ENCODE data around the gene TDP2. TPM values are rescaled to one million over a fixed set of nuclear protein-coding genes. Genes with fewer than 3 reads are reported as not detected.

The TDP2 gene
- total and polyA plus RNA-seq, 2 donors (not counting 1 experiment from before 2014, with no cell fraction given), result 19.4 to 63.5 TPM

DNA sequence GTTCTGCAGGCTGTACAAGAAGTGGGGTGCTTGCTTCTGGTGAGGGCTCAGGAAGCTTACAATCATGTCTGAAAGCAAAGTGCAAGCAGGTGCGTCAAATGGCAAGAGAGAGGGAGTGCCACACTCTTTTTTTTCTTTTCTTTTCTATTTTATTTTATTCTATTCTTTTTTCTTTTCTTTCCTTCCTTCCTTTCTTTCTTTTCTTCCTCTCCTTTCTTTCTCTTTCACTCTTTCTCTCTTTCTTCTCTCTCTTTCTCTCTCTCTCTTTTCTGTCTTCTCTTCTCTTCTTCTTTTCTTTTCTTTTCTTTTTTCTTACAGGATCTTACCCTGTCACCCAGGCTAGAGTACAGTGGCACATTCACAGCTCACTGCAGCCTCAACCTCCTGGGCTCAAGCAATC lies 19.7 kb upstream of the TDP2 start:
- WGBS (ENCODE audit: insufficient coverage), result no CpG with 5 or more reads among the region's 1 CpG
- Histone ChIP-seq H3K9ac (ENCODE audit: low read length) (no peak overlapping the region), H2AFZ (ENCODE audit: insufficient read depth, low read depth, low read length, poor library complexity, severe bottlenecking) (no peak overlapping the region), H3K9me3 (ENCODE audit: control extremely low read depth in 1 of 3, control insufficient read depth in 2 of 3, insufficient read depth in 1 of 3, low read length in 2 of 3) (no peaks in the 10 kb centered on the region), H3K4me2 (replicated peaks; ENCODE audit: low read depth, low read length, poor library complexity, severe bottlenecking) (no peak overlapping the region), H3K27ac (ENCODE audit: low read length in 2 of 2) (no peak overlapping the region), H3K79me2 (ENCODE audit: control insufficient read depth, insufficient read depth, low read length) (peaks cover 5% of the 10 kb centered on the region), H3K4me1 (ENCODE audit: control insufficient read depth in 2 of 2, insufficient read depth in 2 of 2, low read length in 2 of 2) (no peaks in the 10 kb centered on the region), H3K36me3 (replicated peaks in 1 of 2; ENCODE audit: control extremely low read depth in 1 of 2, control insufficient read depth in 1 of 2, extremely low read depth in 1 of 2, insufficient read depth in 2 of 2, low read length in 1 of 2) (no peaks in the 10 kb centered on the region), H3K27me3 (replicated peaks in 1 of 4; ENCODE audit: control extremely low read depth in 1 of 4, control insufficient read depth in 3 of 4, insufficient read depth in 4 of 4, low read length in 3 of 4) (no peaks in the 10 kb centered on the region), H3K4me3 (ENCODE audit: control extremely low read depth in 1 of 5, extremely low read depth in 1 of 5, insufficient read depth in 1 of 5, low read depth in 2 of 5, low read length in 4 of 5) (no peak overlapping the region), H4K20me1 (ENCODE audit: control insufficient read depth, insufficient read depth, low read length, poor library complexity, severe bottlenecking) (no peaks in the 10 kb centered on the region)
- ChIA-PET CTCF (no interaction called here), POLR2A (no interaction called here)
- no peak for ATAC-seq (ENCODE audit: low read depth)
- no peak for TF ChIP-seq EZH2 (IDR thresholded peaks at IDR 0.05; ENCODE audit: borderline replicate concordance, insufficient read depth, low read depth, low read length, poor library complexity, severe bottlenecking)
- TF ChIP-seq, protein P1, sequence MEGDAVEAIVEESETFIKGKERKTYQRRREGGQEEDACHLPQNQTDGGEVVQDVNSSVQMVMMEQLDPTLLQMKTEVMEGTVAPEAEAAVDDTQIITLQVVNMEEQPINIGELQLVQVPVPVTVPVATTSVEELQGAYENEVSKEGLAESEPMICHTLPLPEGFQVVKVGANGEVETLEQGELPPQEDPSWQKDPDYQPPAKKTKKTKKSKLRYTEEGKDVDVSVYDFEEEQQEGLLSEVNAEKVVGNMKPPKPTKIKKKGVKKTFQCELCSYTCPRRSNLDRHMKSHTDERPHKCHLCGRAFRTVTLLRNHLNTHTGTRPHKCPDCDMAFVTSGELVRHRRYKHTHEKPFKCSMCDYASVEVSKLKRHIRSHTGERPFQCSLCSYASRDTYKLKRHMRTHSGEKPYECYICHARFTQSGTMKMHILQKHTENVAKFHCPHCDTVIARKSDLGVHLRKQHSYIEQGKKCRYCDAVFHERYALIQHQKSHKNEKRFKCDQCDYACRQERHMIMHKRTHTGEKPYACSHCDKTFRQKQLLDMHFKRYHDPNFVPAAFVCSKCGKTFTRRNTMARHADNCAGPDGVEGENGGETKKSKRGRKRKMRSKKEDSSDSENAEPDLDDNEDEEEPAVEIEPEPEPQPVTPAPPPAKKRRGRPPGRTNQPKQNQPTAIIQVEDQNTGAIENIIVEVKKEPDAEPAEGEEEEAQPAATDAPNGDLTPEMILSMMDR (IDR thresholded peaks at IDR 0.05), result no peak
- intact Hi-C loops (cut with micrococcal nuclease), result no loop called here
- Mint-ChIP-seq H3K4me3 (no peak overlapping the region), H3K27me3 (no peaks in the 10 kb centered on the region), H3K4me1 (no peaks in the 10 kb centered on the region), H3K27ac (no peak overlapping the region), H3K9me3 (ENCODE audit: insufficient read depth) (no peaks in the 10 kb centered on the region)
- DNase-seq, result no peak

DNA sequence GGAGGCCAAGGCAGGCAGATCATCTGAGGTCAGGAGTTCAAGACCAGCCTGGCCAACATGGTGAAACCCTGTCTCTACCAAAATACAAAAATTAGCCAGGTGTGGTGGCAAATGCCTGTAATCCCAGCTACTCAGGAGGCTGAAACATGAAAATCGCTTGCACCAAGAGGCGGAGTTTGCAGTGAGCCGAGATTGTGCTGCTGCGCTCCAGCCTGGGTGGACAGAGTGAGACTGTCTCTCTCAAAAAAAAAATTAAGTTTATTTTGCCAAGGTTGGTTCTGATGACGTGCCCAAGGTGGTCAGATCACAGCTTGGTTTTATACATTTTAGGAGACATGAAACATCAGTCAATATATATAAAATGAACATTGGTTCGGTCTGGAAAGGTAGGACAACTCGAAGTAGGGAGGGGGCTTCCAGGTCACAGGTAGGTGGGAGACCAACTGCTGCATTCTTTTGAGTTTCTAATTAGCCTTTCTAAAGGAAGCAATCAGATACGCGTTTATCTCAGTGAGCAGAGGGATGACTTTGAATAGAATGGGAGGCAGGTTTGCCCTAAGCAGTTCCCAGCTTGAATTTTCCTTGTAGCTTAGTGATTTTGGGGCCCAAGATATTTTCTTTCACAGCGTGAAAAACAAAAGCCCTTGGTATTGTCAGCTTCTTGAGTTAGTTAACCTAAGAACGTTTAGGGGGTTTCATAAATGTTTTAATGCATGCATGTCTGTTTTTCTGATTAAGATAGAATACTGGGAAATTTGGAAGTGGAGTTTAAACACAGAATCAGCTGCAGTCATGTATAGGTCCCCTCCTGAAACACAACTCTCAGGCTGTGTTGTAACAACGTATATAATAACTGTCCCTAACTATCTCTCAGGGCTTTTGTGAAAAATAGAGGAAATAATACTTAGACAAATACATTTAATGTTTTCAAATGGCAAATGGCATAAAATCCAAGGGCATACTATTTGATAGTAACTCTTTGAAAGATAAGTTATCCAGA lies 16.9 kb upstream of the TDP2 start:
- Mint-ChIP-seq H3K4me1 (peaks cover 2% of the 10 kb centered on the region), H3K27me3 (no peaks in the 10 kb centered on the region), H3K4me3 (no peak overlapping the region), H3K9me3 (ENCODE audit: insufficient read depth) (no peaks in the 10 kb centered on the region), H3K27ac (no peak overlapping the region)
- no peaks in the 10 kb centered on the region for H3K9me3 ChIP-seq (ENCODE audit: control extremely low read depth in 1 of 3, control insufficient read depth in 2 of 3, insufficient read depth in 1 of 3, low read length in 2 of 3)
- no peaks in the 10 kb centered on the region for H4K20me1 ChIP-seq (ENCODE audit: control insufficient read depth, insufficient read depth, low read length, poor library complexity, severe bottlenecking)
- H3K4me3 ChIP-seq (ENCODE audit: control extremely low read depth in 1 of 5, extremely low read depth in 1 of 5, insufficient read depth in 1 of 5, low read depth in 2 of 5, low read length in 4 of 5), result no peak overlapping the region
- H3K79me2 ChIP-seq (ENCODE audit: control insufficient read depth, insufficient read depth, low read length), result peaks cover 5% of the 10 kb centered on the region
- TF ChIP-seq, protein P1 (IDR thresholded peaks at IDR 0.05), result no peak
- ChIA-PET CTCF (interaction anchor here (1.2 to 1.7 kb wide), 3 partner anchors 100 to 105 kb away, joined by 3 to 8 read pairs (median 4); no protein-coding TSS in a partner anchor), POLR2A (no interaction called here)
- no peak overlapping the region for H3K27ac ChIP-seq (ENCODE audit: low read length in 2 of 2)
- H2AFZ ChIP-seq (ENCODE audit: insufficient read depth, low read depth, low read length, poor library complexity, severe bottlenecking), result no peak overlapping the region
- H3K27me3 ChIP-seq (replicated peaks in 1 of 4; ENCODE audit: control extremely low read depth in 1 of 4, control insufficient read depth in 3 of 4, insufficient read depth in 4 of 4, low read length in 3 of 4), result no peaks in the 10 kb centered on the region
- DNase-seq (no peak), ATAC-seq (ENCODE audit: low read depth) (no peak)
- intact Hi-C loops (cut with micrococcal nuclease), result no loop called here
- peaks cover 0 to 4% of the 10 kb centered on the region in 2 donors for H3K4me1 ChIP-seq (ENCODE audit: control insufficient read depth in 2 of 2, insufficient read depth in 2 of 2, low read length in 2 of 2)
- no peaks in the 10 kb centered on the region for H3K36me3 ChIP-seq (replicated peaks in 1 of 2; ENCODE audit: control extremely low read depth in 1 of 2, control insufficient read depth in 1 of 2, extremely low read depth in 1 of 2, insufficient read depth in 2 of 2, low read length in 1 of 2)
- WGBS (ENCODE audit: insufficient coverage), result 94% methylated on average over 3 of the region's 12 CpGs
- no peak overlapping the region for H3K9ac ChIP-seq (ENCODE audit: low read length)
- H3K4me2 ChIP-seq (replicated peaks; ENCODE audit: low read depth, low read length, poor library complexity, severe bottlenecking), result no peak overlapping the region

Measured in B cell (primary cell).